MV-4-11 (cell line): Measurements from ENCODE around the gene TLCD5.

Experiments used
- DNase-seq: peaks from one replicate; lab custom pipeline; 2025; lab: John Stamatoyannopoulos, UW

TLCD5 gene

DNA sequence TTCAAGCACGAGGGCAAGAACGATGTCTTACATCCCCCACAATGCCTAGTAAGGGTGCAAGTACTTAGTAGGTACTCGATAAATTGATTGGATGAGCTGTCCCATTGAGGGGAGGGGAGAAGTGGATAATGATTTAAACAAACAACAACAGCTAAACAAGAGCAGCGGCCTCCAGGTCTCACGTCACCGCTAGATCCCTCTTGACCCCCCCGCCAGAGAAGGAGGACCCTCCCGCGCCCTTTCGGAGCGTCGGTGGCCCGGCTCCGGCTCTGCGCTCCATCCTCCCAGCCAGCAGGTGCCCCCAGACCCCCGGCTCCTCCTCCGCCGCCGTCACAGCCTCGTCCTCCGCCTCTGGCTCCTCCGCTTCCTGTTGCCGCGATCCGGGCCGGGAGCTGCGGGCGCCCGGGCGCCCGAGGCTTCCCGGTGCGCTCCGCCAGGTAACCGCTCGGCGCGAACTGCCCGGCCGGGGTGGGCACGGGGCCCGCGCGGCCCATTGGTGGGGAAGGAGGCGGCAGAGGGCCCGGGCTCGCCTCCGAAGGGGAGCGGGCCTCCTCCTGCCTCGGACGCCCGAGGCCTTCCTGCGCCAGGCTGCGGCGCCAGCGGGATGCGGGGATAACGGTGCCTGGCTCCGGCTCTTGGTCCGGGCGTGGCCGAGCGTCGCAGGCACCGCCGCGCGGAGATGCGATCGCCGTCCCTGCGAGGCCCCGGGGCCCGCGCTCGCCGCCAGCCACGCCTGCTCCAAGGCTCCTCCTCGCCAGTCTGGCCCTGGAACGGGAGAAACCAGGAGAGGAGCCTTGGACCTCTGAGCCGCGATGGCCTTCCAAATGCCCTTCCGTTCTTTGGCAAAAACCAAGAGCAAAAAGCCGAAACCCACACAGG is at the start of gene TLCD5:
Gene TLCD5 (plus strand): TSS at position 368 of the 879 bp plus-strand sequence. CDS start 2,143 bp downstream, outside the sequence.
- DNase-seq = peak; percentile 3

DNA sequence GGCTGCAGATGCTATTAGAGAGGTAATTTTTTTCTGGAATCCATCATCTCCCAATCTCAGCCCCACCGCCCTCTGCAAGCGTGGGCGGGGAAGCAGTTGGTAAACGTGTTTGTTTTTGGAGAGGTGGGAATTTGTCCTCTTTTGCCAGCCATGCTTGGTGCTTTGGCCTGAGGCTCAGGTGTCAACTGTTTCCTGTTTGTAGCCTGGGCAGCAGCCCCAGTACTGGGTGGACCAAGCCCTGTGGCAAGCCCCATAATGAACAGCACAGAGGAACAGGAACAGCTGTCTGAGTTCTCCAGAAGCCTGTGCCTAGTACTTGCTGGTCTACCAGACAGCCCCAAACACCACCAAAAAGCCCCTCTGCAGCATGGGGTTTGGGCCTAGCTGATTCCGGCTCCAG is 45.6 kb upstream of the TLCD5 start:
- no peak for DNase-seq

DNA sequence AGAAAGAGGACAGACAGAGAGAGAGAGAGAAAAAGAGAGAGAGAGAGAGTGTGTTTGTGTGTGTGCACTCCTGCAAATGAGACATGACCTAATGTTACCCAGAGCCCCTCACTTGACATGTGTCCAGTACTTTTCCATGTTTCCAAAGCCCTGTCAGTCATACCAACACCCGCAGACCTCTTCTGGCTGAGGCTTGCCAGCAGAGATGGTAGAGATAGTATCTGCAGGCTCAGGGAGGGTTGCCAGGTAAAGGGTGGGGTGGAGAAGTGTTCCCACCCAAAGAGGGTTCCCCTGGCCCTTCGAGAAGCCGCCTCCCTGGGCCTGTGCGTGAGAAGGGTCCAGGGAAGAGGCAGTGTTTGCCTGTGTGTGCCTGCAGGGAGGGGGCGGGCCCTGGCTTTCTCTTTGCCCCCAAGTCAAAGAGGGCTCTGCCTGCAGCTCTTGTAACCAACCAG is 44.5 kb upstream of the TLCD5 start:
- no peak for DNase-seq

DNA sequence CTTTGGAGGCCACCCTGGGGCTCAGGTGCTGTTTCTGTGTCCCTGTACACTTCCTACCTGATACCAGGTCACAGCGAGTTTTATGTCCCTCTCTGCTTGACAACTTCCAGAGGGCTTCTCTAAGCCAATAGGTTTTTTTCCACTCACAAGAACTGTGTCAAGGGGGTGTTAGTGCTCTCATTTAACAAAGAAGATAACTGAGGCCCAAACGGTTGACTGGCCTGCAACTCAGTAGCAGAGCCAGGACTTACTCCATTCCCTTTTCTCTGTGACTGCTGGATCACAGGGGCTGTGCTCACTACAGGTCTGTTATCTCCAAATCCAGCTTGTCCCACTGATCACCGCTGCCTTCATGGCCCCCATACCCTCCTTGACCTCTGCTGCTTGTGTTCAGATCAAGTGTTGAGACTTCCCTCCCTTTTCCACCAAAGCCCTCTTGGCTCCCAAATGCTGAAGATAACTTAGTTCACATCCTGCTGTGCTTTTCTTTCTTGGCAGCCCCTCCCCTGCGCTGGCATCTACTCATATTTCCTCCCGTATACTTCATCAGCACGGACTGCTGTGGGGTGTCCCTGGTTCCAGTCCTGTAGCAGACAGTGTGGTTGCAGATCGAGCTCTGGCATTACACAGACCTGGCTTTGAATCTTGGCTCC is 43.8 kb upstream of the TLCD5 start:
- no peak for DNase-seq

DNA sequence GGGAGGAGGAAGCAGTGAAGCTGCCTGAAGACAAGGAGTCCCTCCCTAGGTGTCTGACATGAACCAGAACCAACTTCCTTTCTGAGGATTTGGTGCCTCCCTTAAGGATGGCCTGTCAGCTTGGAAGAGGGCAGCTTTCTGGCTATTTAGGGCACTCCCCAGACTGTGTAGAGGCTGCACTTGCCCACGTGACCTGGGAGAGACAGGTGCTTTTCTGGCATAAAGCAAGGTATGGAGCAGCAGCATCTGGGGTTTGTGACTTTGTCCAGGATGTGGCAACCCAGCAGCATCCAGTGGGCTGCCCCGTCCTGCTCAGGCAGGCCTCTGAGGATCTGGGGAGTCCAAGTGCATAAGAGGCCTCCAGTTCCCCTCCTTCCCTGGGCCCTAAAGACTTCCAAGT is 42.0 kb upstream of the TLCD5 start:
- no peak for DNase-seq

DNA sequence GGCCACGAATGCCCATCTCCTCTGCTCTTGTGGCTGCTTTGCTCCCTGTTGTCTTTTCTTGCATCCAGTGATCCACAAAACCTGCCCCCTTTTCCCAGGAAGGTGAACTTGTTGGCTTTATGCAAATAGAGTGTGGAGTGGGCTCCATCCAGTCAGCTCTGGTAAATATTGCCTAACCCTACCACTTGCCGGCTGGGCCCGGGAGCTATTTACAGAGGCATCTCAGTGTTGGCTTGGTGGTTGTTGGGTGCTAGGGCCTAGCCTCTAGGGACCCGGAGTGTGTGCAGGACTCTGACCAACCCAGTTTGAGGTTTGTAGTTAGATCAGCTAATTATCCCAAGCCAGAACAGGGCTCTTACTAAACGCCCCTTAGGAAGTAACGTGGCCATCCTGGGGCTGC is 40.8 kb upstream of the TLCD5 start:
- no peak for DNase-seq

DNA sequence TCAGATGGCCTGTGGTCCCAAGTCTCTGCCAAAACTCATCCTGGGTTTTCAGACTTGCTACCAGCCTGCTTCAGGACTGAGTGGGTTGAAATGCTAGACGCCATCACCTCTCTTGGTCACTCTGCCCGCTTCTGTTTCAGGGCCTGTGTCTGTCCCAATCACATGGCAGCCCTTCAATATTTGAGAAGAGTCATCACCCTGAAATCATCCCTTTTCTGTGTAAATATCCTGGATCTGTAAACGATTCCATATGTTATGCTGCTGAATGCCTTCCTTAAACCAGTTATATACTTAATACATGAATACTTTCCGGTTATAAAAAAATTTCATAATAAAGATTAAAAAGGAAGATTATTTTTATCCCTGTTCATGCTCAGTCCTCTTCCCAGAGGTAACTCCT is 39.8 kb upstream of the TLCD5 start:
- no peak for DNase-seq

DNA sequence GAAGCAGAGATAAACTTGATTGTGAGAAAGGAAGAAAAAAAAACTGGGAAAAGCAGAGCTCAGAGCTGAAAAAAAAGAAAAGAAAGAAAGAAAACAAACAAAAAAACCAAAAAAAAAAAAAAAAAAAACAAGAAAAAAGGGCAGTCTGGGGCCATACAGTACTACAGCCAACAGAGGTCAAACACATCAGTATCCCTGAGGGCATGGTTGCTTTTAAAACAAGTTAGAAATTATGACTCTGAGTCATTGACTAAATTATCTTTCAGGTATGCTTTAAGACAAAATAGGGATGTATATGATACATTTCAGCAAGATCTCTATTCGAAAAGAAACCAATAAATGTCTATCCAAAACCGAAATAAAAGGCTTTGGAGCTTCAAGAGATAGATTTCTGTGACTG is 37.1 kb upstream of the TLCD5 start:
- DNase-seq = no peak

DNA sequence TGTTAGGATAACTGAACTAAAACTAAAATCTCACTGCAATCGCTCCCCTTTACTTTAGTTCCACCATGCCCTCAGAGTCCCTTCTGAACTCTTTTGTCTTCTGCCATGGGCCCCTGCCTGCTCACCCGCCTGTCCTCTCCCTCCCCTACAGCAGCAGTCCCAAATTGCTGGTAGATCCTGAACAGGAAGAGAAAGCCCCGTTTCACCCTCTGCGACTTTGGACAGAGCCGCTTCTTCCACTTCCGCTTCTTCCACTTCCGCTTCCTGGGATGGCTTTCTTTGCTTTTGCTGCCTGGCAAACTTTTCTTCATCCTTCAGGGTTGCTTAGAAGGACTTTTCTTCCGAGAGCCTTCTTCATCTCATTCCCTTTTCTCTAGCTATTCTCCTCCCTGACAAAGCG is 35.7 kb upstream of the TLCD5 start:
- peak; percentile 70 for DNase-seq

DNA sequence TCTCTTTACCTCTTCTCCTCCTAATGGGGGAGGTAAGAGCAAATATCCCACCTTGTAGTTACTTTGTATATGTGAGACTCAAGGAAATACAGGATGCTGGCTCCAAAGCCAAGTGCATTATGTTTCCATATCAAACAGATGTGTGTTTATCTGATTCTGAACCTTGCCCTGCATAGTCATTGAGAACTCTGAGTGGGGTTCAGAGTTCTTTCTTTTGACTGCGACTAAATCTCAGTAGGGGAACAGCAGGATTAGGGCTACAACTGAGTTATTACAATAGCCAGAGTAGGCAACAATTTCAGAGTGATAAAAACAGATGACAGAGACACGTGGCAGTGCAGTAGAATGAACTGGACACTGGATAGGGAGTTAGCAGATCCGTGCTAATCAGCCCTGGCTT is 34.1 kb upstream of the TLCD5 start:
- no peak for DNase-seq

DNA sequence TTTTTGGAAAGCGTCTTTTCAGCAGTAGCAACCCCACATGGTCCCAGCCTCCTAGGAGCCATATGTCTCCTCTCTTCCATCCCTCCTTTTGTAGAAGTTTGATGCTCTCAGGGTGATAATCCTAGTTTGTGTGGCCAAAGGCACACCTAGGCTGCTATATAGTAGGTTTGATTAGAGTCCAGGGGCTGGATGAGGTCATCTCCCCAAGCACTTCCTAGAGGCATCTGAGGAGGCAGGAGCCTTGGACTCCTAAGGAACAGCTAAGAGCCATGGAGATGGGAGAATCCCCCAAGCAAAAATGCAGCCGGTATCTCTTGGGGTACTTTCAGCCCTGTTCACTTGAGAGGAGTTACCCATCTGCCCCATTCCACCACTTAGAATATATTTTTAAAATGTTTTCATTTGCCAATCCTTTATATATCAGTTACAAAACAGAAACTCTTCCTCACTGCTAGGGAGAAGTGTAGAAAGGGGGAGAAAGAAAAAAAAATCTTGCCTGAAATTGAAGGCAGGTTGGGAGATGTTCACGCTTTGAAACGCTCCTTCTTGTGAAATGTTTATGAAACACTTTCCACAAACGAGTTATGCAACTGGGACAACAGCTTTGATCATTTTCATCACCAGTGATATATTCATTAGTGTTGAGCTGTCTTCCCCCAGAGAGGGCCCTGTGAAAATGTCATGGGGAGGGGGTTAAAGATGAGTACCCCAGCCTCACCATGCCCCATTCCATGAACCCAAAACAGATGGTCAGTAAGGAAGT is 31.9 kb upstream of the TLCD5 start:
- DNase-seq = peak; percentile 58

DNA sequence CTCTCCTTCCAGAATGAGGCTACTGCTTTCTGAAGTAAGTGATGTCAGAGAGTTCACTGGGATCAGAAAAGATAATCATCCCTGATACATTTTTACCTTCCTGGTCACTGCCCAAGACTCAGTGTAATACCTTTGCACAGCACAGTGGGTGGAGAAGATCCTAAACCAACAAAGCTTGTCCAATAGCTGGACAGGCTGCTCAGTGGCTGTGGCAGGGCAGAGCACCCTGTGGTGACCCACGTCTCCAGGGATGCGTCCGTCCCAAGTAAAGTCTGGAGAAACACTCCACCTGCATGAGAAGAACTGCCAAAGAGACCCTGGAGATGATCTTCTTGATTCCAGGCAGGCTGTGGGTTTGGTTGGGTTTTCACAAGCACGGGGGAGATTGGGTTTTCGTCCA is 31.0 kb upstream of the TLCD5 start:
- DNase-seq = no peak

DNA sequence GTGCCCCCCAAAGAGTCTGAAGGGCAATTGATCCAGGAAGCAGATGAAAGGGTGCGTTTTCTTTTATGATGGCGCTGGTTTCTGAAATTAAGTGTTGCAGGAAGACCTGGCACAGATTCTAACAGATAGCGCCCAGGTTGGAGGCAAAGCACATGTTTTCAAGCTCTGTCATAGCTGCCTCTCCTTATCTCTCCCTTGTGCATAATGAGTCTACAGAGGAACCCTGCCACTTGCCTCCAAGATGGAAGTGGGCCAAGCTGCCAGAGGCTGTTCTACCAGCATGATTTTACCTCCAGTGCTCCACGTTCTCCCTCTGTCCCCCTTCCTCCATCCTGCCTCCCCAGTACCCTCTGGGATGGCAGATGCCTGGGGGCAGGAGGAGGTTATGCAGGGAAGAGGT is 30.0 kb upstream of the TLCD5 start:
- no peak for DNase-seq

DNA sequence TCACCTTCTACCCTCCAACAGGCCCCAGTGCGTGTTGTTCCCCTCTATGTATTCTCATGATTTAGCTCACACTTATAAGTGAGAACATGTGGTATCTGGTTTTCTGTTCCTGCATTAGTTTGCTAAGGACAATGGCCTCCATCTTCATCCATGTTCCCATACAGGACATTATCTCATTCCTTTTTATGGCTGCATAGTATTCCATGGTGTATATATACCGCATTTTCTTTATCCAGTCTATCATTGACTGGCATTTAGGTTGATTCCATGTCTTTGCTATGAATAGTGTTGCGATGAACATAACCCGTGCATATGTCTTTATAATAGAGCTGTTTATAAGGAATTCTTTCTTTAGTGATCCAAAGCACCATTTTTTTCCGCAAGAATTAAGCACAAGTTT is 28.5 kb upstream of the TLCD5 start:
- DNase-seq = no peak

DNA sequence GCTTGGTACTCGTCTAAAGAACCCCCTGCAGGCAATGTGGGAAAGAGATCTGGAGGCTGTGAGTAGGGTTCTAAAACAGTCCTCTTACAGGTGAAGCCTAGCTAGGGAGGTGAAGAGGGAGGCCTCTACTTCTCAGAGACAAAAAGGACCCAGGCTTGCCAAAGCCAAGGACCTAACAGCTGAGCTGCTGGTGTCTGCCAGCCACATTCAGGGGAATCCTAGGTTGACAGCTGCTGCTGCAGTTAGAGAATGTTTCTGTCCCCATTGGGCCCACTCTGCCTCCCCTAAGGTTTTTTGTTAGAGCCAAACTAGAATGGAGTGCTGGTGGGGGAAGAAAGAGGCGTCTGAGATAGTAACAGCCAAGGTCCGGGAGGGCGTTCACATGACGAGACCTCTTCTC is 26.6 kb upstream of the TLCD5 start:
- no peak for DNase-seq

DNA sequence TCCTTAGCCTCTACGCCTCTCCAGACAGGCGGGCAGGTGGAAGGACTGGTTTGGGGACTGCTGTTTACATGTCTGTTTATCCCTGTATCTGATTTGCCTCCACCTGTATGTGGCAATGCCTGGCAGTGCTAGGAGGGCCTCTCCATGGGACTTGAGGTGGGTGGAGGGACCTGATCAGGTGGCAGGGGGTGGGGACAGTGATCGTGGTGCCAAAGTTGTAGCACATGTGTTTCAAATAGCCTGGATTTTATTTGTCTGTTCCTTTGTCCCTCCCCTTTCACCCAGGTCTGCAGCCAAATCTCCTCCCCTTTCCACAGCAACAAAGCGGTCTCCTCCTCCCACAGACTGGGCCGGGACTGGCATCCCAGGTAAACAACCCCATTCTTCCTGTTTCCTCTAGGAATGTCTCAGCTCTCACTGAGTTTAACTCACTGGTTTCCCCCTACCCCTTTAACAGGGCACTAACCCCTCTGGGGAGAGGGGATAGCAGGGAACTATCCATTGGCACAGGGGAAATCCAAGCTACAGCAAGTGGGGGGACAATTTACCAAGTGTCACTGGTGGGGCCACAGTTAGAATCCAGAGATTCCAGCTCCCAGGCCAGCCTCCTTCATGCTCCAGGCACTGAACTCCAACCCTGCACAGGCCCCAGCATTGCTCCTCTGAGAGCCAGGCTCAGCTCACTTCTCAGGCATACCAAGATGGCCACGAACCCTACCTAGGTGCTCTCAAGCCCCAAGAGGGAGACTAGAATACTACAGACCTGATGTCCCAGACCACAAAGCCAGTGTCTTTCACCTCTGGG is 22.9 kb upstream of the TLCD5 start:
- no peak for DNase-seq

DNA sequence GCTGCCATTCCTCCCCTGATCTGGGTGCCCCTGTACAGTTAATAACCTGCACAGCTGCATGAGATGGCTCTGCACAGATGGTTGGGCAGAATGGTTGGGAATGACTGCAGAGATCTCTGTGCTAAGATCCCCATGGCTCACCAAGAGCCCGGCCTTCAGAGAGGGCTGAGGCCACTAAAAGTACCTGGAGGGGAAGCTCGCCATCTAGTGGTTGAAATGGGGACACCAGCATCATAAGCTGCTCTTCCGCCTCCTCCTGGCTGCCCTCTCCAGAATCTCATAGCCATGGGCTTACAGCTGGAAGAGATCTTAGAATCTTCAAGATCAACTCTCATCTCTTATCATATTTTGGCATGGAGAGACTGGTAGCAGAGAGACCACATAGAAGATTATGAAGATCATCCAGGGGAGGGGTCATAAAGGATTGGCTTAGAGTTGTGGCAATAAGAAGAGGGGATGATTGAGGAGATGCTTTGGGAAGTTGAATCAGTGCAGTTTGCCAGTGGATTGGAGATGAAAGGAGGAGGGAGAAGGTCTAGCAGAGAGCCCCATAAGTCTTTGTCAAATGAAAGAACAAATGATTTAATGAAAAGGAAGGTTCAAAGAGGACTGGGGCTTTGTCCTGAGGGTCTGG is 22.0 kb upstream of the TLCD5 start:
- peak; percentile 60 for DNase-seq

DNA sequence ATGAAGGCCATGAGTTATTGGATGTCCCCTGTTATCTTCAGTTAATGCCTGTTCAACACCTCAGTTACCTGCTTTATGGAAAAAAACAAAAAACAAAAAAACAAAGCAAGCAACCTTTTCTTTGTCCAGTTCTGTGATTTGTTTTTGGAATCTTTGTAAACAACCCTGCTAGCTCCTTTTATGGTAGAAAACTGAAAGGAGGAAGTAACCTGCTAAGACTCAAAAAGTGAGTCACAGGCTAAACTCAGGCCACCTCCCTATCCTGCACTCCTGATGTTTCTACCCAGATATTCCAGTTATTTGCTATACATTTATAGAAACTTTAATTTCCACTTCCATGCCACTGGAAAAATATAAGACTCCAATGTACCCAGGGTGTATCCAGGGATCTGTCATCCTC is 20.6 kb upstream of the TLCD5 start:
- DNase-seq = peak; percentile 13

DNA sequence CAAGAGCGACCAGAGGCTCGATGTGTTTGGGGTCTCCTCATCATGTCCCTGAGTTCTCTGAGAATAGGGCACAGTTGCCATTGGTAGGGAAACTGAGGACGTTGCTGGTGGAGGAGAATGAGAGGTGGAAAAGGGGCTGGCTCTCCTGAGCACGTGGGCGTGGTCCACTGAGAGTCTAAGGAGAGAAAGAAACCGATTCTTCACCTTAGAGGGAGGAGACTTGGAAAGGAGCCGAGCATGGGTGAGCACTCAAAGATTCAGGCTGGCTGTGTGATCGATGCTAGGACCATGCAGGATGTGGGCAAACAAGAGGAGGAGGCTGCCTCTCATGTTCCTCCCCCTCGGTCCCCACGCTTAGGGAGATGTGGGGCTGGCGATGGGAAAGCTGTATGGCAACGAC is 19.8 kb upstream of the TLCD5 start:
- no peak for DNase-seq

DNA sequence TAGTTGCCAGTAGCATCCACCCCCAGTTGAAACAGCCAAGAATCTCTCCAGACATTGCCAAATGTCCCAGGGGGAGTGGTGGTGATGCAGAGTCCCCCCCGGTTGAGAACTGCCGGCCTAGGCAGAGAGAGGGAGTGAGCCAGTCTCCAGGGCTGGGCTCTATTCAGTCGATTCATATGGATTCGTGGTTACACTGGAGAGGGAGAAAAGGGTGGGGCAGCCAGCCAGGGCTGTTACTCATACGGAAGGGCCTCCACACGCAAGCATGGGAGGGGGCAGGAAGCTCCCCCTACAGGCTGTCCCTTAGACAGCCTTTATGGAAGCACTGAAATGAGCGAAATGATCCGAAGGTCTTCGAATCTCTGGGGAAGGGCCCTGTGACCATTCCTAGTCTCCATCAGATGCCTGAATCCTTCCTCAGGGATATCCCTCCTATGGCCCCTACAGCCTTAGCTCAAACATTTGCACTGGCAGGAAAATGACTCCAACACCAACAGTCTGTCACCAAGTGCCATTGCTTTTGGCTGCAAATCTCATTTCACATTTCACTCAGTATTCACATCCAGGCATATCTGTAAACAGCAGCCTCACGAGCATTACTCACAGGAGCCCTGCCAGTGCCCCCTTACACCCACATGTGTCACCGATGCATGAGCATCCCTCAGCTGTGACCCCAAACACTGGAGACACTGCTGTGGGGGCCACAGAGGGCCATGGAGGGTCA is 18.4 kb upstream of the TLCD5 start:
- DNase-seq = peak; percentile 8

DNA sequence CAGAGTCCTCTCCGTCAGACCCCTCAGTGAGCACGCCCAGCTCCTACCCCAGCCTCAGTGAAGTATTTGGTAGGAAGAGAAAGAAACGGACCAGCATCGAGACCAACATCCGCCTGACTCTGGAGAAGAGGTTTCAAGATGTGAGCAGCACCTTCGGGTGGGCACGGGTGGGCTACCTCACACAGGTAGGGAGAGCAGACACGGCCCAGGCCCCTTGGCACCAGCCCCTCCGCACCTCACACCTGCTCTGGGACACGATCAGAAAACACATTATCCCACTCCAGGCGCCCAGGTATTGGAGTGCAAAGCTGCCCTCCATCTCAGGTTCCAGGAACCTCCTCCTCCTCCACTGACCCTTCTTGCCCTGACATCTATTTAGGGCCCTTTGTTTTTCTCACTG is 17.6 kb upstream of the TLCD5 start:
- DNase-seq = no peak
